Trophoblast cell (in vitro differentiated cells and primary cell): ENCODE results near the gene TEX55. TPM values are rescaled to one million over a fixed set of nuclear protein-coding genes. Genes with fewer than 3 reads are reported as not detected.

Experiments used
- DNase-seq, 2 donors: peaks; one replicate each; pipeline ENCODE4 v3.0.0-alpha.2; 2016
- H2AFZ ChIP-seq: 2 replicates; pipeline ENCODE4 v1.6.1; 2013; ENCODE audit warnings: low read length, moderate library complexity, mild to moderate bottlenecking; ENCODE audit not compliant: insufficient read depth, poor library complexity
- H2AK5ac ChIP-seq: 2 replicates; pipeline ENCODE4 v1.6.1; 2013; ENCODE audit warnings: mild to moderate bottlenecking, low read length
- H2BK120ac ChIP-seq: 2 replicates; pipeline ENCODE4 v1.6.1; 2013; ENCODE audit warnings: low read length, mild to moderate bottlenecking, moderate library complexity; ENCODE audit not compliant: insufficient read depth, poor library complexity
- H2BK12ac ChIP-seq: 2 replicates; pipeline ENCODE4 v1.6.1; 2013; ENCODE audit warnings: mild to moderate bottlenecking, low read length, moderate library complexity
- H2BK5ac ChIP-seq: 2 replicates; pipeline ENCODE4 v1.6.1; 2013; ENCODE audit warnings: low read length, low read depth, moderate library complexity, mild to moderate bottlenecking; ENCODE audit not compliant: poor library complexity
- H3K14ac ChIP-seq: 2 replicates; pipeline ENCODE4 v1.6.1; 2013; ENCODE audit warnings: mild to moderate bottlenecking, low read length
- H3K18ac ChIP-seq: 2 replicates; pipeline ENCODE4 v1.6.1; 2013; ENCODE audit warnings: mild to moderate bottlenecking, low read length
- H3K23ac ChIP-seq: 2 replicates; pipeline ENCODE4 v1.6.1; 2013; ENCODE audit warnings: low read length
- H3K27ac ChIP-seq: 2 replicates; pipeline ENCODE4 v1.5.1; 2013; ENCODE audit warnings: low read depth, mild to moderate bottlenecking, inconsistent platforms, low read length, moderate library complexity
- H3K27me3 ChIP-seq: 2 replicates; pipeline ENCODE4 v1.6.1; 2013; ENCODE audit warnings: inconsistent platforms, mild to moderate bottlenecking, low read length, moderate library complexity; ENCODE audit not compliant: insufficient read depth
- H3K36me3 ChIP-seq, 2 experiments: 1 replicate in 1 of 2; 2 replicates in 1 of 2; pipeline ENCODE4 v1.6.1; 2013; ENCODE audit warnings: low read length in 2 of 2, mild to moderate bottlenecking in 2 of 2, moderate library complexity in 1 of 2; ENCODE audit not compliant: insufficient read depth in 2 of 2, control insufficient read depth in 1 of 2
- H3K4ac ChIP-seq: 2 replicates; pipeline ENCODE4 v1.6.1; 2013; ENCODE audit warnings: low read depth, mild to moderate bottlenecking, low read length, moderate library complexity
- H3K4me1 ChIP-seq, 2 experiments: 1 replicate in 1 of 2; 2 replicates in 1 of 2; pipeline ENCODE4 v1.6.1; 2013; ENCODE audit warnings: low read length in 2 of 2, mild to moderate bottlenecking in 2 of 2, moderate library complexity in 1 of 2; ENCODE audit not compliant: insufficient read depth in 2 of 2, control insufficient read depth in 1 of 2
- H3K4me2 ChIP-seq: 2 replicates; pipeline ENCODE4 v1.6.1; 2013; ENCODE audit warnings: inconsistent platforms, mild to moderate bottlenecking, low read length, moderate library complexity
- H3K4me3 ChIP-seq: 2 replicates; pipeline ENCODE4 v1.5.1; 2013; ENCODE audit warnings: mild to moderate bottlenecking, low read depth, low read length, inconsistent platforms
- H3K79me1 ChIP-seq: one replicate; pipeline ENCODE4 v1.6.1; 2013; ENCODE audit warnings: low read length
- H3K79me2 ChIP-seq: 2 replicates; pipeline ENCODE4 v1.6.1; 2013; ENCODE audit warnings: low read length, mild to moderate bottlenecking; ENCODE audit not compliant: control insufficient read depth, insufficient read depth, poor library complexity
- H3K9ac ChIP-seq: 2 replicates; pipeline ENCODE4 v1.6.1; 2013; ENCODE audit warnings: mild to moderate bottlenecking, low read length
- H3K9me3 ChIP-seq: 2 replicates; pipeline ENCODE4 v1.6.1; 2013; ENCODE audit warnings: low read depth, mild to moderate bottlenecking, control low read depth, inconsistent platforms, low read length; ENCODE audit not compliant: insufficient read depth
- H4K12ac ChIP-seq: 2 replicates; pipeline ENCODE4 v1.6.1; 2013; ENCODE audit warnings: low read depth, mild to moderate bottlenecking, low read length, moderate library complexity
- H4K8ac ChIP-seq: 2 replicates; pipeline ENCODE4 v1.6.1; 2013; ENCODE audit warnings: low read depth, mild to moderate bottlenecking, low read length, moderate library complexity
- H4K91ac ChIP-seq: one replicate; pipeline ENCODE4 v1.6.1; 2013; ENCODE audit warnings: low read depth, mild to moderate bottlenecking, low read length, moderate library complexity
- WGBS: extraction: QIAGEN DNeasy Blood & Tissue Kit; methylation state at CpG from one replicate; pipeline ENCODE4 v1.1.7; 2013; ENCODE audit warnings: missing lambda C conversion rate; ENCODE audit not compliant: insufficient read length, insufficient coverage; ENCODE audit errors: extremely low coverage; 5-methylcytosine and 5-hydroxymethylcytosine counted together
- polyA plus RNA-seq: library from polyadenylated mRNA; stranded (reverse); fragments of 200-250 nt; gene quantifications from 2 replicates; pipeline ENCODE4 v1.2.3, GENCODE V29; 2013

Gene TEX55
- not detected in 2 replicates for polyA plus RNA-seq

DNA sequence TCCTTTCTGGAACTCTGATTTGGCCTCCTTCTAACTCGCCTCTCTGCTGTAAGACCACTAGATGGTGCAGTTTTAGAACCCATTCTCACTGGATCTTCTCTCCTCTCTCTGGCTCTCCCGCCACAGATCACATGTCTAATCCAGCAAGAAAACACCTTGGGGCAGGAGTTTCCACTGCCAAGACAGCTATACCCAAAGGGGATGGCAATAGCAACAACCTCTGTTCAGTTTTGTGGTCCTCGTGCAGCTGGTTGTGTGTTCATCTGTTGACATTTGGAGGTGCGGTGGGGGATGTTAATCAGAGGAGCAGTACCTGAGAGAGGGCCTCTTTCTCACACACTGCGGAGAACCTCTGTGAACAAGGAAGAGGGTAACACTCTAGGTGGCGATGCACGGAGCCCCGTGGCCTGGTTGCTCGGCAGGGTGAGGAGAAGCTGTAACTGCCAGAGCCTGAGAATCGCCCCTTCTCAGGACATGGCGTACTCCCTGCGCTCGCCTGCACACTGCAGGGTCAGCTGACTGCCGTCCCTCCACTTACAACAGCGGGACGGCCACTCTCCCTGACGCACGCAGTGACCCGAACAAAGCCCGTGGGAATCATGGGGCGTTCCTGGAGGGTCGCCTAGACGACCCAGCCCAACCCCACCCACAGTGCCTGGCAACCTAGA is at the start of gene TEX55:
TSS of gene TEX55 (plus strand) at position 666 of the 668 bp plus-strand sequence. CDS start 25 bp downstream, outside the sequence.
- Histone ChIP-seq H3K4me1 (no peaks in the 10 kb centered on the region), H3K4me3 (peak within 1 kb of the TSS; percentile 11), H4K12ac (no peak within 1 kb of the TSS), H3K18ac (no peak within 1 kb of the TSS), H3K9me3 (no peaks in the 10 kb centered on the region), H3K23ac (no peak within 1 kb of the TSS), H3K4ac (no peak within 1 kb of the TSS), H2AFZ (no peak within 1 kb of the TSS), H3K9ac (no peak within 1 kb of the TSS), H2AK5ac (no peak within 1 kb of the TSS), H2BK5ac (no peak within 1 kb of the TSS), H3K14ac (no peak within 1 kb of the TSS), H3K4me2 (no peak within 1 kb of the TSS), H3K27ac (no peak within 1 kb of the TSS), H3K79me1 (no peaks in the 10 kb centered on the region), H3K36me3 (no peaks in the 10 kb centered on the region), H4K91ac (no peak within 1 kb of the TSS), H3K27me3 (no peaks in the 10 kb centered on the region), H4K8ac (no peak within 1 kb of the TSS), H2BK12ac (no peak within 1 kb of the TSS), H3K79me2 (no peaks in the 10 kb centered on the region), H2BK120ac (no peak within 1 kb of the TSS)
- no CpG with 5 or more reads among the region's 23 CpGs for WGBS
- peak; percentile 15 to 63 for DNase-seq

DNA sequence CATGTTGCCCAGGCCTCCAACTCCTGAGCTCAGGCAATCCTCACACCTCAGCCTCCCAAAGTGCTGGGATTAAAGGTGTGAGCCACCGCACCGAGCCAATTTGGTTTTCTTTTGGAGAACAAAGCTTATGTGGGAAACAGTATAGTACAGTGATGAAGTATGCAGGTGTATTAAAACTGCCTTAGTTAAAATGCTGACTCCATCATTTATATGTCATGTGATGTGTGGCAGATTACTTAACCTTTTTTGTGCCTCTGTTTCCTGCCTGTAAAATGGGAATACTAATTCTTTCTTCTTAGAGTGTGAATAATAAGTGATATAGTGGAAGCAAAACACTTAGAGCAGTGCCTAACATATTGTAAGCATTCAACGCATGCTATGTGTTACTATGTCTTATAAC is 48.0 kb upstream of the TEX55 start:
- Histone ChIP-seq H3K27ac (no peak overlapping the region), H3K27me3 (no peaks in the 10 kb centered on the region), H3K9me3 (no peaks in the 10 kb centered on the region), H3K14ac (no peak overlapping the region), H3K4me3 (no peak overlapping the region), H2AFZ (no peak overlapping the region), H2BK12ac (no peak overlapping the region), H3K36me3 (no peaks in the 10 kb centered on the region), H2BK5ac (no peak overlapping the region), H3K79me1 (no peaks in the 10 kb centered on the region), H3K9ac (no peak overlapping the region), H2AK5ac (no peak overlapping the region), H4K91ac (no peak overlapping the region), H3K18ac (no peak overlapping the region), H3K79me2 (no peaks in the 10 kb centered on the region), H3K23ac (no peak overlapping the region), H3K4me1 (no peaks in the 10 kb centered on the region), H3K4me2 (no peak overlapping the region), H4K12ac (no peak overlapping the region), H4K8ac (no peak overlapping the region), H3K4ac (no peak overlapping the region), H2BK120ac (no peak overlapping the region)
- no peak for DNase-seq
- WGBS: no CpG with 5 or more reads among the region's 3 CpGs

DNA sequence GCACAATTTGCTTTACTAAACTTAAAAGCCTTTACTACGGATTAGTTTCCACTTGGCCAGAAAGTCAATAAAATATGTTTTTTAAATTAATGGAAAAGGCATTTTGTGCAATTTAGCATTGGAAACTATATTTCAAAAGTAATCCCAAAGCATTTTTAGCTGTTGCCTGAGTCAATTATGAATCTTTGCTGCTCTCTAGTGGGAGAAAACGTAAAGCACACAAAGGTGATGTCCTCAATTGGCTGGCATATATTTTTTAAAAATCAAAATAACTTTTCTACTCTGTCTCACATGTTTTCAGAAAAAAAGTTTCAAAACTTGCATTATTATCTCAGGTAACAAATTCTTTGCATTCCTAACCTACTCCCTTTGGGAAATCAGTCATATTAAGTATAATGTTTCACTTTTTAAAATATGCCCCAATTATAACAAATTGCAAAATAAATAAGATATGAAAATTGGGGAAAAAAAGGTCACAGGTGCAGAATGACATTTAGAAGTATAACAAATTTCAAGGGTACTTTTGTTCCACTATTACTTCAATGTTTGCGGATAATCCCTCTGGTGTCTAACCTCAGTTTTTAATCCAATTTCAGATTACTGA is 47.2 kb upstream of the TEX55 start:
- H2BK5ac ChIP-seq: no peak overlapping the region
- no peaks in the 10 kb centered on the region for H3K27me3 ChIP-seq
- no peaks in the 10 kb centered on the region for H3K79me2 ChIP-seq
- no peaks in the 10 kb centered on the region for H3K4me1 ChIP-seq
- WGBS: no CpG with 5 or more reads among the region's 3 CpGs
- no peak overlapping the region for H4K12ac ChIP-seq
- peak in 1 of 2 donors; percentile 83 for DNase-seq
- H2BK12ac ChIP-seq: no peak overlapping the region
- no peak overlapping the region for H2BK120ac ChIP-seq
- H2AK5ac ChIP-seq: no peak overlapping the region
- H3K27ac ChIP-seq: no peak overlapping the region
- H4K91ac ChIP-seq: no peak overlapping the region
- H3K23ac ChIP-seq: no peak overlapping the region
- no peak overlapping the region for H3K4me3 ChIP-seq
- H2AFZ ChIP-seq: no peak overlapping the region
- H4K8ac ChIP-seq: no peak overlapping the region
- no peaks in the 10 kb centered on the region for H3K79me1 ChIP-seq
- no peak overlapping the region for H3K18ac ChIP-seq
- no peak overlapping the region for H3K9ac ChIP-seq
- no peak overlapping the region for H3K14ac ChIP-seq
- no peak overlapping the region for H3K4me2 ChIP-seq
- no peaks in the 10 kb centered on the region for H3K9me3 ChIP-seq
- H3K4ac ChIP-seq: no peak overlapping the region
- H3K36me3 ChIP-seq: no peaks in the 10 kb centered on the region

DNA sequence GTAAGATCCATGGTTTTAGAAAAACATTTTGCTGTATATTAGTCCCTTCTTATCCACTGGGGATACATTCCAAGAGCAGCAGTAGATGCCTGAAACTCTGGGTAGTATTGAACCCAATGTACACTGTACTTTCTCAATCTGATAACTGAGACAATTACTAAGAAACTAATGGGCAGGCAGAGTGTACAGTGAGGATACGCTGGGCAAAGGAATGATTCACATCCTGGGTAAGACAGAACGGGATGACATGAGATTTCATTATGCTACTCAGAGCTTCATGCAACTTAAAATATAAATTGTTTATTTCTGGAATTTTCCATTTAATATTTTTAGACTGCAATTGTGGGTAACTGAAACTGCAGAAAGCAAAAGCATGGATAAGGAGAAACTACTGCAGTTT is 46.2 kb upstream of the TEX55 start:
- Histone ChIP-seq H2BK12ac (no peak overlapping the region), H3K23ac (no peak overlapping the region), H2BK5ac (no peak overlapping the region), H3K79me2 (no peaks in the 10 kb centered on the region), H3K4ac (no peak overlapping the region), H2BK120ac (no peak overlapping the region), H3K4me1 (no peaks in the 10 kb centered on the region), H3K4me3 (no peak overlapping the region), H3K9me3 (no peaks in the 10 kb centered on the region), H3K18ac (no peak overlapping the region), H3K79me1 (no peaks in the 10 kb centered on the region), H3K27ac (no peak overlapping the region), H4K8ac (no peak overlapping the region), H3K27me3 (no peaks in the 10 kb centered on the region), H3K9ac (no peak overlapping the region), H2AK5ac (no peak overlapping the region), H4K91ac (no peak overlapping the region), H4K12ac (no peak overlapping the region), H2AFZ (no peak overlapping the region), H3K4me2 (no peak overlapping the region), H3K36me3 (no peaks in the 10 kb centered on the region), H3K14ac (no peak overlapping the region)
- no peak for DNase-seq
- no CpG with 5 or more reads among the region's 2 CpGs for WGBS
